ENCODE data around the gene MYOM1.
"Not testable (repeated sequence)": the region's sequence is repeated elsewhere in the genome, so short reads cannot be mapped to it uniquely, and the experiment has no call there.

The MYOM1 gene

GRCh38 chr18:3223356-3223755 lies 3.6 kb upstream of the MYOM1 start:
- no peak overlapping the region for H3K27ac ChIP-seq
- TF ChIP-seq CTCF (conservative IDR thresholded peaks at IDR 0.05): no peak

GRCh38 chr18:3221496-3221895 lies 1.7 kb upstream of the MYOM1 start:
- no peak for TF ChIP-seq CTCF (conservative IDR thresholded peaks at IDR 0.05)
- H3K27ac ChIP-seq: no peak overlapping the region

GRCh38 chr18:3220868-3221267 lies 1.1 kb upstream of the MYOM1 start:
- H3K27ac ChIP-seq: not testable (repeated sequence)

GRCh38 chr18:3219241-3219630 lies 532 bp downstream of the MYOM1 start:
- no peak for TF ChIP-seq CTCF (conservative IDR thresholded peaks at IDR 0.05)
- H3K27ac ChIP-seq: no peak overlapping the region

GRCh38 chr18:3218819-3219218 lies 949 bp downstream of the MYOM1 start:
- H3K27ac ChIP-seq: no peak overlapping the region
- no peak for TF ChIP-seq CTCF (conservative IDR thresholded peaks at IDR 0.05)

GRCh38 chr18:3217948-3218647 lies 1.7 kb downstream of the MYOM1 start:
- no peak overlapping the region for H3K27ac ChIP-seq
- TF ChIP-seq CTCF (conservative IDR thresholded peaks at IDR 0.05): no peak

GRCh38 chr18:3216987-3217386 lies 2.8 kb downstream of the MYOM1 start:
- no peak for TF ChIP-seq CTCF (conservative IDR thresholded peaks at IDR 0.05)
- no peak overlapping the region for H3K27ac ChIP-seq

GRCh38 chr18:3214855-3215637 lies 4.7 kb downstream of the MYOM1 start:
- TF ChIP-seq CTCF (conservative IDR thresholded peaks at IDR 0.05): no peak
- no peak overlapping the region for H3K27ac ChIP-seq
